Measurements from ENCODE around the gene ACSL1. TPM values are rescaled to one million over a fixed set of nuclear protein-coding genes. Genes with fewer than 3 reads are reported as not detected.
A peak's percentile ranks its signal among the peaks of the same experiment; 100 is the strongest.

ACSL1 gene
- total and polyA plus RNA-seq, 9 of the 15 experiments (the other 6 are each of a cell fraction or from before 2014, with no cell fraction given) = 6.7 to 24.1 (median 15.0) TPM

GRCh38 chr4:184733654-184734524 is 91.9 kb downstream of the ACSL1 start, which contains the start of gene CENPU:
Gene CENPU, minus strand, starts transcription at chr4:184734096. Its CDS starts 34 bp downstream, at chr4:184734062.
- Histone ChIP-seq H3K79me2 (ENCODE audit: control insufficient read depth, insufficient read depth, low read length) (peaks cover 49% of the 10 kb centered on the region), H3K4me3 (peak within 1 kb of the TSS; percentile 78), H3K9ac (ENCODE audit: insufficient read depth in 1 of 2, low read depth in 2 of 2, low read length in 2 of 2) (peak within 1 kb of the TSS; percentile 92 to 97), H2AFZ (ENCODE audit: low read depth, low read length) (peak within 1 kb of the TSS; percentile 89), H3K27ac (ENCODE audit: extremely low read depth, low read depth, low read length) (peak within 1 kb of the TSS; percentile 84), H3K36me3 (ENCODE audit: control insufficient read depth, insufficient read depth, low read length) (peaks cover 34% of the 10 kb centered on the region), H3K9me1 (ENCODE audit: control insufficient read depth, insufficient read depth, low read length) (no peaks in the 10 kb centered on the region), H4K20me1 (replicated peaks; ENCODE audit: control insufficient read depth, insufficient read depth, low read length) (no peaks in the 10 kb centered on the region), H3K4me2 (ENCODE audit: insufficient read depth, low read length) (peak within 1 kb of the TSS; percentile 94), H3K27me3 (ENCODE audit: control insufficient read depth in 2 of 2, insufficient read depth in 2 of 2, low read length in 2 of 2) (no peaks in the 10 kb centered on the region), H3K4me1 (replicated peaks in 1 of 2; ENCODE audit: control insufficient read depth in 2 of 2, insufficient read depth in 2 of 2, low read length in 2 of 2) (peaks cover 0 to 8% of the 10 kb centered on the region in 2 experiments; a peak in 1 of 5 replicates), H3K9me3 (replicated peaks; ENCODE audit: control insufficient read depth, insufficient read depth, low read depth, low read length) (no peaks in the 10 kb centered on the region)
- ChIA-PET POLR2A (interaction anchor here (0.6 to 2.4 kb wide), 16 partner anchors 9 to 470 kb away, joined by 3 to 15 read pairs (median 3); no protein-coding TSS in a partner anchor), CTCF (ENCODE audit: low intra/inter-chr PET ratio) (no interaction called here)
- whole genome bisulfite sequencing (ENCODE audit: insufficient coverage, low coverage, missing lambda C conversion rate) = under 1% methylated on average over 59 of the region's 69 CpGs
- in situ Hi-C loops (cut with MboI) (no loop called here), intact Hi-C loops (cut with micrococcal nuclease) (loop anchor here (1.0 to 10.0 kb wide), 3 partner anchors 81 to 469 kb away; partner anchors contain the start of genes CASP3 and PRIMPOL)
- DNase-seq (ENCODE audit: extremely low read depth in 1 of 4, low spot score in 3 of 4) (peak; percentile 99 to 100 (median 100)), ATAC-seq (peak; percentile 96), FAIRE-seq (peak; percentile 93)
- BruUV-seq (replicated peaks) = no TSS peak
- TF ChIP-seq CGGBP1 (CRISPR knock-in tag; IDR thresholded peaks at IDR 0.05) = 0 out of 2 replicates have a peak, but pooled peaks have one; percentile 34
- peak; percentile 69 for TF ChIP-seq ARID1B (IDR thresholded peaks at IDR 0.05)
- peak; percentile 72 for TF ChIP-seq HMGN3 (IDR thresholded peaks at IDR 0.05; ENCODE audit: borderline replicate concordance, extremely low read depth, insufficient read length, low read depth, low read length)
- TF ChIP-seq SUPT5H (IDR thresholded peaks at IDR 0.05) = peak; percentile 93
- peak; percentile 79 for TF ChIP-seq CCNT2 (IDR thresholded peaks at IDR 0.05; ENCODE audit: borderline replicate concordance, extremely low read depth, insufficient read length, low read depth, low read length)
- TF ChIP-seq CREM (IDR thresholded peaks at IDR 0.05; ENCODE audit: low read depth) = peak; percentile 94
- TF ChIP-seq WHSC1 (IDR thresholded peaks at IDR 0.05; ENCODE audit: low read length) = no peak
- TF ChIP-seq MAFG (tag; conservative IDR thresholded peaks at IDR 0.05) = no peak
- peak; percentile 100 for TF ChIP-seq XRCC5 (IDR thresholded peaks at IDR 0.05; ENCODE audit: low read depth, low read length)
- TF ChIP-seq ZNF140 (CRISPR knock-in tag; IDR thresholded peaks at IDR 0.05) = no peak
- TF ChIP-seq PKNOX1 (IDR thresholded peaks at IDR 0.05) = peak; percentile 81
- peak; percentile 79 for TF ChIP-seq ZKSCAN1 (IDR thresholded peaks at IDR 0.05; ENCODE audit: low read depth, low read length)
- no peak for TF ChIP-seq MCM5 (IDR thresholded peaks at IDR 0.05; ENCODE audit: low read depth)
- TF ChIP-seq TAF9B (IDR thresholded peaks at IDR 0.05; ENCODE audit: partially characterized antibody) = peak; percentile 64
- no peak for TF ChIP-seq MEF2A (IDR thresholded peaks at IDR 0.05; ENCODE audit: control insufficient read depth, low read depth, low read length)
- no peak for TF ChIP-seq BRF2 (IDR thresholded peaks at IDR 0.05; ENCODE audit: borderline replicate concordance, insufficient read depth, insufficient read length)
- peak; percentile 96 for TF ChIP-seq ZSCAN29 (IDR thresholded peaks at IDR 0.05)
- no peak for TF ChIP-seq SRSF9 (IDR thresholded peaks at IDR 0.05; ENCODE audit: borderline replicate concordance, low read depth, low read length)
- TF ChIP-seq JUND (IDR thresholded peaks at IDR 0.05; ENCODE audit: borderline replicate concordance, low read depth, low read length) = peak; percentile 86
- no peak for TF ChIP-seq JUND (tag; IDR thresholded peaks at IDR 0.05; ENCODE audit: borderline replicate concordance, low read depth, low read length)
- TF ChIP-seq ZNF561 (CRISPR knock-in tag; conservative IDR thresholded peaks at IDR 0.05) = no peak

Data from K562 (cell line).